WTC11 (cell line): ENCODE measurements around the gene ANAPC16. TPM values are rescaled to one million over a fixed set of nuclear protein-coding genes. Genes with fewer than 3 reads are reported as not detected.

Experiments
- ATAC-seq: fragments of 200-7000 bp; cut with Tn5 transposase; 2 replicates; pipeline ENCODE4 v1.10.0; 2021; ENCODE audit warnings: mild to moderate bottlenecking, moderate library complexity
- CTCF ChIA-PET: fragments of 300-600 bp; sonication (Branson Sonifier 250); formaldehyde crosslinking; loops from one replicate; lab custom pipeline; 2021; ENCODE audit warnings: antibody characterized with exemption; lab: Charles Lee
- POLR2A ChIA-PET: fragments of 350-600 bp; sonication (Branson Sonifier 250); formaldehyde crosslinking; loops from one replicate; lab custom pipeline; 2021; ENCODE audit warnings: antibody characterized with exemption; lab: Charles Lee
- DNase-seq: peaks from one replicate; pipeline ENCODE4 v3.0.0; 2021; ENCODE audit warnings: low spot score
- H3K27ac Mint-ChIP-seq: 2 replicates; pipeline ENCODE4 v1.8.0; 2021; ENCODE audit warnings: mixed read lengths
- H3K27me3 Mint-ChIP-seq: 2 replicates; pipeline ENCODE4 v1.8.0; 2021; ENCODE audit warnings: low read depth, mild to moderate bottlenecking, moderate library complexity, mixed read lengths
- H3K36me3 Mint-ChIP-seq: 2 replicates; pipeline ENCODE4 v1.8.0; 2021; ENCODE audit warnings: mixed read lengths
- H3K4me1 Mint-ChIP-seq: 2 replicates; pipeline ENCODE4 v1.8.0; 2022; ENCODE audit warnings: mixed read lengths
- H3K4me3 Mint-ChIP-seq: 2 replicates; pipeline ENCODE4 v1.8.0; 2021; ENCODE audit warnings: mild to moderate bottlenecking, moderate library complexity, mixed read lengths
- H3K9me3 Mint-ChIP-seq: 2 replicates; pipeline ENCODE4 v1.8.0; 2021; ENCODE audit warnings: mixed read lengths
- ATF2 ChIP-seq: sonication (generic); formaldehyde crosslinking; IDR thresholded peaks from 2 replicates; pipeline ENCODE4 v1.8.1; 2022; ENCODE audit warnings: low read depth, missing genetic modification reagents, borderline replicate concordance
- CREB1 ChIP-seq: sonication (generic); formaldehyde crosslinking; IDR thresholded peaks from 2 replicates; pipeline ENCODE4 v1.8.0; 2023; ENCODE audit warnings: mild to moderate bottlenecking, missing genetic modification reagents
- E2F1 ChIP-seq: sonication (generic); formaldehyde crosslinking; IDR thresholded peaks from 2 replicates; pipeline ENCODE4 v1.8.0; 2022; ENCODE audit warnings: mild to moderate bottlenecking, missing genetic modification reagents
- GABPB1 ChIP-seq: sonication (generic); formaldehyde crosslinking; IDR thresholded peaks from 2 replicates; pipeline ENCODE4 v1.8.1; 2023; ENCODE audit warnings: mild to moderate bottlenecking, missing genetic modification reagents
- GTF2I ChIP-seq: fragments of 250-450 bp; sonication (Bioruptor Pico); conservative IDR thresholded peaks from 2 replicates; pipeline ENCODE4 v1.4.0; 2021; ENCODE audit warnings: mild to moderate bottlenecking
- NR1H2 ChIP-seq: sonication (generic); formaldehyde crosslinking; IDR thresholded peaks from 2 replicates; pipeline ENCODE4 v1.9.0; 2021; ENCODE audit warnings: mild to moderate bottlenecking, moderate library complexity, missing genetic modification reagents
- PRRX2 ChIP-seq: fragments of 250-450 bp; sonication (Bioruptor Pico); IDR thresholded peaks from 2 replicates; pipeline ENCODE4 v1.8.0; 2021; ENCODE audit warnings: mild to moderate bottlenecking
- SMAD4 ChIP-seq: sonication (generic); formaldehyde crosslinking; IDR thresholded peaks from 2 replicates; pipeline ENCODE4 v1.8.0; 2022; ENCODE audit warnings: mild to moderate bottlenecking, missing genetic modification reagents
- SOX15 ChIP-seq: fragments of 250-450 bp; sonication (Bioruptor Pico); IDR thresholded peaks from 2 replicates; pipeline ENCODE4 v1.9.0; 2021; ENCODE audit warnings: mild to moderate bottlenecking
- TEAD1 ChIP-seq: sonication (generic); formaldehyde crosslinking; IDR thresholded peaks from 2 replicates; pipeline ENCODE4 v1.8.0; 2022; ENCODE audit warnings: mild to moderate bottlenecking, missing genetic modification reagents
- ZNF263 ChIP-seq: sonication (generic); formaldehyde crosslinking; IDR thresholded peaks from 2 replicates; pipeline ENCODE4 v1.8.1; 2022; ENCODE audit warnings: low read depth, mild to moderate bottlenecking, moderate library complexity, missing genetic modification reagents
- ZNF512 ChIP-seq: sonication (generic); formaldehyde crosslinking; IDR thresholded peaks from 2 replicates; pipeline ENCODE4 v1.8.1; 2022; ENCODE audit warnings: missing genetic modification reagents, borderline replicate concordance
- total RNA-seq: library from RNA; stranded (reverse); gene quantifications from 3 replicates; pipeline ENCODE4 v1.2.3, GENCODE V29; 2021
- TF ChIP-seq, protein P1 (sequence below): fragments of 250-450 bp; sonication (Bioruptor Pico); IDR thresholded peaks from 2 replicates; pipeline ENCODE4 v2.1.2; 2022; ENCODE audit warnings: mild to moderate bottlenecking, moderate library complexity
- TF ChIP-seq, protein P2 (sequence below): sonication (generic); formaldehyde crosslinking; conservative IDR thresholded peaks from 2 replicates; pipeline ENCODE4 v1.8.1; 2022; ENCODE audit warnings: mild to moderate bottlenecking, missing genetic modification reagents
- TF ChIP-seq, protein P3 (sequence below): fragments of 250-450 bp; sonication (Bioruptor Pico); IDR thresholded peaks from 2 replicates; pipeline ENCODE4 v1.9.0; 2021; ENCODE audit warnings: mild to moderate bottlenecking, borderline replicate concordance

The ANAPC16 gene
- total RNA-seq, 1 experiment from 2014 or later, result 52.3 TPM

- POLR2A ChIA-PET, result no interaction called here
Measured at GRCh38 chr10:72251635-72252034, 35.8 kb downstream of the ANAPC16 start.

GRCh38 chr10:72252972-72253371 is 37.2 kb downstream of the ANAPC16 start:
- DNase-seq, result no peak
- TF ChIP-seq SOX15, result no peak
- no peak for TF ChIP-seq ZNF512
- TF ChIP-seq SMAD4 (CRISPR knock-in tag), result no peak
- TF ChIP-seq, protein P1, sequence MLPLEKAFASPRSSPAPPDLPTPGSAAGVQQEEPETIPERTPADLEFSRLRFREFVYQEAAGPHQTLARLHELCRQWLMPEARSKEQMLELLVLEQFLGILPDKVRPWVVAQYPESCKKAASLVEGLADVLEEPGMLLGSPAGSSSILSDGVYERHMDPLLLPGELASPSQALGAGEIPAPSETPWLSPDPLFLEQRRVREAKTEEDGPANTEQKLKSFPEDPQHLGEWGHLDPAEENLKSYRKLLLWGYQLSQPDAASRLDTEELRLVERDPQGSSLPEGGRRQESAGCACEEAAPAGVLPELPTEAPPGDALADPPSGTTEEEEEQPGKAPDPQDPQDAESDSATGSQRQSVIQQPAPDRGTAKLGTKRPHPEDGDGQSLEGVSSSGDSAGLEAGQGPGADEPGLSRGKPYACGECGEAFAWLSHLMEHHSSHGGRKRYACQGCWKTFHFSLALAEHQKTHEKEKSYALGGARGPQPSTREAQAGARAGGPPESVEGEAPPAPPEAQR (CRISPR knock-in tag), result no peak
- TF ChIP-seq CREB1 (CRISPR knock-in tag), result no peak
- no peak for TF ChIP-seq ZNF263
- no peak overlapping the region for H3K4me3 Mint-ChIP-seq
- ChIA-PET CTCF (no interaction called here), POLR2A (interaction anchor here (2.6 kb wide), 1 partner anchor 21 kb away, joined by 24 read pairs; the partner anchor contains the start of gene DDIT4)
- H3K27ac Mint-ChIP-seq, result no peak overlapping the region
- peaks cover 37% of the 10 kb centered on the region for H3K4me1 Mint-ChIP-seq
- H3K36me3 Mint-ChIP-seq, result no peaks in the 10 kb centered on the region
- H3K9me3 Mint-ChIP-seq, result no peaks in the 10 kb centered on the region
- ATAC-seq, result no peak
- H3K27me3 Mint-ChIP-seq, result no peaks in the 10 kb centered on the region

More at GRCh38 chr10:72251635-72252034, 35.8 kb downstream of the ANAPC16 start:
- Mint-ChIP-seq H3K9me3 (no peaks in the 10 kb centered on the region), H3K27me3 (no peaks in the 10 kb centered on the region), H3K4me1 (peaks cover 38% of the 10 kb centered on the region), H3K27ac (0 out of 2 replicates have a peak overlapping the region, but pooled peaks have one; percentile 46), H3K36me3 (no peaks in the 10 kb centered on the region), H3K4me3 (no peak overlapping the region)
- peak; percentile 76 for TF ChIP-seq GABPB1 (CRISPR knock-in tag)
- TF ChIP-seq, protein P2, sequence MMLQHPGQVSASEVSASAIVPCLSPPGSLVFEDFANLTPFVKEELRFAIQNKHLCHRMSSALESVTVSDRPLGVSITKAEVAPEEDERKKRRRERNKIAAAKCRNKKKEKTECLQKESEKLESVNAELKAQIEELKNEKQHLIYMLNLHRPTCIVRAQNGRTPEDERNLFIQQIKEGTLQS (CRISPR knock-in tag), result no peak
- ATAC-seq, result no peak
- DNase-seq, result no peak
- CTCF ChIA-PET, result no interaction called here

GRCh38 chr10:72253578-72253977 is 37.8 kb downstream of the ANAPC16 start:
- DNase-seq, result no peak
- Mint-ChIP-seq H3K4me3 (no peak overlapping the region), H3K36me3 (no peaks in the 10 kb centered on the region), H3K4me1 (peaks cover 34% of the 10 kb centered on the region)
- POLR2A ChIA-PET, result interaction anchor here (1.2 to 2.6 kb wide), 2 partner anchors 20 to 71 kb away, joined by 6 to 24 read pairs; partner anchors contain the start of gene DDIT4
- ATAC-seq, result no peak
- TF ChIP-seq ATF2 (CRISPR knock-in tag) (no peak), PRRX2 (no peak), E2F1 (CRISPR knock-in tag) (no peak), NR1H2 (no peak), TEAD1 (CRISPR knock-in tag) (no peak), SMAD4 (CRISPR knock-in tag) (no peak), GTF2I (CRISPR knock-in tag) (no peak)
- TF ChIP-seq, protein P2 (CRISPR knock-in tag), result no peak
- TF ChIP-seq, protein P3, sequence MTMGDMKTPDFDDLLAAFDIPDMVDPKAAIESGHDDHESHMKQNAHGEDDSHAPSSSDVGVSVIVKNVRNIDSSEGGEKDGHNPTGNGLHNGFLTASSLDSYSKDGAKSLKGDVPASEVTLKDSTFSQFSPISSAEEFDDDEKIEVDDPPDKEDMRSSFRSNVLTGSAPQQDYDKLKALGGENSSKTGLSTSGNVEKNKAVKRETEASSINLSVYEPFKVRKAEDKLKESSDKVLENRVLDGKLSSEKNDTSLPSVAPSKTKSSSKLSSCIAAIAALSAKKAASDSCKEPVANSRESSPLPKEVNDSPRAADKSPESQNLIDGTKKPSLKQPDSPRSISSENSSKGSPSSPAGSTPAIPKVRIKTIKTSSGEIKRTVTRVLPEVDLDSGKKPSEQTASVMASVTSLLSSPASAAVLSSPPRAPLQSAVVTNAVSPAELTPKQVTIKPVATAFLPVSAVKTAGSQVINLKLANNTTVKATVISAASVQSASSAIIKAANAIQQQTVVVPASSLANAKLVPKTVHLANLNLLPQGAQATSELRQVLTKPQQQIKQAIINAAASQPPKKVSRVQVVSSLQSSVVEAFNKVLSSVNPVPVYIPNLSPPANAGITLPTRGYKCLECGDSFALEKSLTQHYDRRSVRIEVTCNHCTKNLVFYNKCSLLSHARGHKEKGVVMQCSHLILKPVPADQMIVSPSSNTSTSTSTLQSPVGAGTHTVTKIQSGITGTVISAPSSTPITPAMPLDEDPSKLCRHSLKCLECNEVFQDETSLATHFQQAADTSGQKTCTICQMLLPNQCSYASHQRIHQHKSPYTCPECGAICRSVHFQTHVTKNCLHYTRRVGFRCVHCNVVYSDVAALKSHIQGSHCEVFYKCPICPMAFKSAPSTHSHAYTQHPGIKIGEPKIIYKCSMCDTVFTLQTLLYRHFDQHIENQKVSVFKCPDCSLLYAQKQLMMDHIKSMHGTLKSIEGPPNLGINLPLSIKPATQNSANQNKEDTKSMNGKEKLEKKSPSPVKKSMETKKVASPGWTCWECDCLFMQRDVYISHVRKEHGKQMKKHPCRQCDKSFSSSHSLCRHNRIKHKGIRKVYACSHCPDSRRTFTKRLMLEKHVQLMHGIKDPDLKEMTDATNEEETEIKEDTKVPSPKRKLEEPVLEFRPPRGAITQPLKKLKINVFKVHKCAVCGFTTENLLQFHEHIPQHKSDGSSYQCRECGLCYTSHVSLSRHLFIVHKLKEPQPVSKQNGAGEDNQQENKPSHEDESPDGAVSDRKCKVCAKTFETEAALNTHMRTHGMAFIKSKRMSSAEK (CRISPR knock-in tag), result no peak
- TF ChIP-seq, all 79 proteins: peak for 0
- CTCF ChIA-PET, result interaction anchor here (1.0 kb wide), 1 partner anchor 27 kb away, joined by 3 read pairs; no protein-coding TSS in a partner anchor
- no peaks in the 10 kb centered on the region for H3K9me3 Mint-ChIP-seq
- no peaks in the 10 kb centered on the region for H3K27me3 Mint-ChIP-seq
- H3K27ac Mint-ChIP-seq, result no peak overlapping the region
